SK-N-SH (cell line): Measurements from ENCODE around the gene KRTAP5-11.

ENCODE experiments used
- EP300 ChIP-seq, 2 experiments: IDR thresholded peaks; 2 replicates each; pipeline versions ENCODE4 v1.4.0 to v1.6.1; 2012; ENCODE audit warnings: borderline replicate concordance in 1 of 2, low read depth in 1 of 2, low read length in 1 of 2
- MEF2A ChIP-seq: IDR thresholded peaks from 2 replicates; pipeline ENCODE4 v1.4.0; 2012; ENCODE audit warnings: low read depth, borderline replicate concordance
- NRF1 ChIP-seq: IDR thresholded peaks from 2 replicates; pipeline ENCODE4 v1.6.1; 2012; ENCODE audit warnings: low read depth, mild to moderate bottlenecking, low read length
- POLR2AphosphoS5 ChIP-seq: IDR thresholded peaks from 2 replicates; pipeline ENCODE4 v1.6.1; 2012; ENCODE audit warnings: low read depth, low read length
- RCOR1 ChIP-seq: fragments of 150-350 bp; IDR thresholded peaks from 2 replicates; pipeline ENCODE4 v1.6.1; 2017; ENCODE audit warnings: antibody characterized with exemption, low read length
- TEAD4 ChIP-seq: IDR thresholded peaks from 2 replicates; pipeline ENCODE4 v1.4.0; 2012; ENCODE audit warnings: mild to moderate bottlenecking, borderline replicate concordance; ENCODE audit not compliant: insufficient read depth
- TF ChIP-seq, protein P1 (sequence below): fragments of 200-600 bp; sonication (generic); IDR thresholded peaks from 2 replicates; pipeline ENCODE4 v1.6.1; 2017; ENCODE audit warnings: antibody characterized with exemption, mild to moderate bottlenecking, moderate library complexity
- TF ChIP-seq, protein P2 (sequence below): fragments of 150-350 bp; IDR thresholded peaks from 2 replicates; pipeline ENCODE4 v1.6.1; 2017; ENCODE audit warnings: antibody characterized with exemption, low read length, low read depth, borderline replicate concordance
- TF ChIP-seq, protein P3 (sequence below): IDR thresholded peaks from 2 replicates; pipeline ENCODE4 v1.6.1; 2012; ENCODE audit warnings: mild to moderate bottlenecking, low read depth, low read length, moderate library complexity

GRCh38 chr11:71557257-71557656, 25.4 kb downstream of the KRTAP5-11 start:
- TF ChIP-seq TEAD4 (no peak), NRF1 (no peak), RCOR1 (no peak), MEF2A (no peak), EP300 (IDR thresholded peaks at IDR 0.05; ENCODE audit: borderline replicate concordance in 1 of 2, low read depth in 1 of 2, low read length in 1 of 2) (no peak), POLR2AphosphoS5 (no peak)
- TF ChIP-seq, protein P1, sequence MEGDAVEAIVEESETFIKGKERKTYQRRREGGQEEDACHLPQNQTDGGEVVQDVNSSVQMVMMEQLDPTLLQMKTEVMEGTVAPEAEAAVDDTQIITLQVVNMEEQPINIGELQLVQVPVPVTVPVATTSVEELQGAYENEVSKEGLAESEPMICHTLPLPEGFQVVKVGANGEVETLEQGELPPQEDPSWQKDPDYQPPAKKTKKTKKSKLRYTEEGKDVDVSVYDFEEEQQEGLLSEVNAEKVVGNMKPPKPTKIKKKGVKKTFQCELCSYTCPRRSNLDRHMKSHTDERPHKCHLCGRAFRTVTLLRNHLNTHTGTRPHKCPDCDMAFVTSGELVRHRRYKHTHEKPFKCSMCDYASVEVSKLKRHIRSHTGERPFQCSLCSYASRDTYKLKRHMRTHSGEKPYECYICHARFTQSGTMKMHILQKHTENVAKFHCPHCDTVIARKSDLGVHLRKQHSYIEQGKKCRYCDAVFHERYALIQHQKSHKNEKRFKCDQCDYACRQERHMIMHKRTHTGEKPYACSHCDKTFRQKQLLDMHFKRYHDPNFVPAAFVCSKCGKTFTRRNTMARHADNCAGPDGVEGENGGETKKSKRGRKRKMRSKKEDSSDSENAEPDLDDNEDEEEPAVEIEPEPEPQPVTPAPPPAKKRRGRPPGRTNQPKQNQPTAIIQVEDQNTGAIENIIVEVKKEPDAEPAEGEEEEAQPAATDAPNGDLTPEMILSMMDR, result no peak
- TF ChIP-seq, protein P2, sequence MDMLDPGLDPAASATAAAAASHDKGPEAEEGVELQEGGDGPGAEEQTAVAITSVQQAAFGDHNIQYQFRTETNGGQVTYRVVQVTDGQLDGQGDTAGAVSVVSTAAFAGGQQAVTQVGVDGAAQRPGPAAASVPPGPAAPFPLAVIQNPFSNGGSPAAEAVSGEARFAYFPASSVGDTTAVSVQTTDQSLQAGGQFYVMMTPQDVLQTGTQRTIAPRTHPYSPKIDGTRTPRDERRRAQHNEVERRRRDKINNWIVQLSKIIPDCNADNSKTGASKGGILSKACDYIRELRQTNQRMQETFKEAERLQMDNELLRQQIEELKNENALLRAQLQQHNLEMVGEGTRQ, result no peak
- TF ChIP-seq, protein P3, sequence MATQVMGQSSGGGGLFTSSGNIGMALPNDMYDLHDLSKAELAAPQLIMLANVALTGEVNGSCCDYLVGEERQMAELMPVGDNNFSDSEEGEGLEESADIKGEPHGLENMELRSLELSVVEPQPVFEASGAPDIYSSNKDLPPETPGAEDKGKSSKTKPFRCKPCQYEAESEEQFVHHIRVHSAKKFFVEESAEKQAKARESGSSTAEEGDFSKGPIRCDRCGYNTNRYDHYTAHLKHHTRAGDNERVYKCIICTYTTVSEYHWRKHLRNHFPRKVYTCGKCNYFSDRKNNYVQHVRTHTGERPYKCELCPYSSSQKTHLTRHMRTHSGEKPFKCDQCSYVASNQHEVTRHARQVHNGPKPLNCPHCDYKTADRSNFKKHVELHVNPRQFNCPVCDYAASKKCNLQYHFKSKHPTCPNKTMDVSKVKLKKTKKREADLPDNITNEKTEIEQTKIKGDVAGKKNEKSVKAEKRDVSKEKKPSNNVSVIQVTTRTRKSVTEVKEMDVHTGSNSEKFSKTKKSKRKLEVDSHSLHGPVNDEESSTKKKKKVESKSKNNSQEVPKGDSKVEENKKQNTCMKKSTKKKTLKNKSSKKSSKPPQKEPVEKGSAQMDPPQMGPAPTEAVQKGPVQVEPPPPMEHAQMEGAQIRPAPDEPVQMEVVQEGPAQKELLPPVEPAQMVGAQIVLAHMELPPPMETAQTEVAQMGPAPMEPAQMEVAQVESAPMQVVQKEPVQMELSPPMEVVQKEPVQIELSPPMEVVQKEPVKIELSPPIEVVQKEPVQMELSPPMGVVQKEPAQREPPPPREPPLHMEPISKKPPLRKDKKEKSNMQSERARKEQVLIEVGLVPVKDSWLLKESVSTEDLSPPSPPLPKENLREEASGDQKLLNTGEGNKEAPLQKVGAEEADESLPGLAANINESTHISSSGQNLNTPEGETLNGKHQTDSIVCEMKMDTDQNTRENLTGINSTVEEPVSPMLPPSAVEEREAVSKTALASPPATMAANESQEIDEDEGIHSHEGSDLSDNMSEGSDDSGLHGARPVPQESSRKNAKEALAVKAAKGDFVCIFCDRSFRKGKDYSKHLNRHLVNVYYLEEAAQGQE, result no peak
